NCI-H1092 treated with DMSO at 0.1 percent for 48 hours (cell line): ENCODE results near the gene CCDC150.
"Not testable (repeated sequence)": the region's sequence is repeated elsewhere in the genome, so short reads cannot be mapped to it uniquely, and the experiment has no call there.

Experiments
- DNase-seq: peaks from one replicate; lab custom pipeline; 2025; lab: John Stamatoyannopoulos, UW

CCDC150 gene

DNA sequence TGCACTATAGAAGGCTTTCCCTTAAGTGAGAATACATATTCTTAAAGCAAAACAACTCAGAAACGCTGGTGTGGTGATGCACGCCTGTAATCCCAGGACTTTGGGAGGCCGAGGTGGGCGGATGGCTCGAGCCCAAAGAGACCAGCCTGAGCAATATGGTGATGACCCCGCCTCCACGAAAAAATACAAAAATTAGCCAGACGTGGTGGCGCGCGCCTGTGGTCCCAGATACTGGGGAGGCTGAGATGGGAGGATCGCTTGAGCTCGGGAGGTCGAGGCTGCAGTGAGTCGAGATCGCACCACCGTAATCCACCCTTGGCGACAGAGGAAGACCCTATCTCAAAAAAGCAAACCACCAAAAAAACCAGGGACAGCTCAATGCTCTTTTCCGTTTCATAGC lies 750 bp upstream of the CCDC150 start:
- no peak for DNase-seq

GRCh38 chr2:196640031-196640548 lies 575 bp downstream of the CCDC150 start:
- no peak for DNase-seq

DNA sequence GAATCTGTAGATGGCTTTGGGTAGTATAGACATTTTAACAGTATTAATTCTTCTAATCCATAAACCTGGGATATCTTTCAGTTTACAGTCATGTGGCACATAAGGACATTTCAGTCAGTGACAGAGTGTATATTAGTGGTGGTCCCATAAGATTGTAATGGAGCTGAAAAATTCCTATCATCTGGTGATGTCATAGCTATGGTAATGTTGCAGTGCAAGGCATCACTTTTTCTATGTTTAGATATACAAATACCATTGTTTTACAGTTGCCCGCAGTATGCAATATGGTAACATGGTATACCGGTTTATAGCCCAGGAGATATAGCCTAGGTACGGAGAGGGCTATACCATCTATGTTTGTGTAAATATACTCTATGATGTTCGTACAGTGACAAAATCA lies 9.7 kb downstream of the CCDC150 start:
- no peak for DNase-seq

DNA sequence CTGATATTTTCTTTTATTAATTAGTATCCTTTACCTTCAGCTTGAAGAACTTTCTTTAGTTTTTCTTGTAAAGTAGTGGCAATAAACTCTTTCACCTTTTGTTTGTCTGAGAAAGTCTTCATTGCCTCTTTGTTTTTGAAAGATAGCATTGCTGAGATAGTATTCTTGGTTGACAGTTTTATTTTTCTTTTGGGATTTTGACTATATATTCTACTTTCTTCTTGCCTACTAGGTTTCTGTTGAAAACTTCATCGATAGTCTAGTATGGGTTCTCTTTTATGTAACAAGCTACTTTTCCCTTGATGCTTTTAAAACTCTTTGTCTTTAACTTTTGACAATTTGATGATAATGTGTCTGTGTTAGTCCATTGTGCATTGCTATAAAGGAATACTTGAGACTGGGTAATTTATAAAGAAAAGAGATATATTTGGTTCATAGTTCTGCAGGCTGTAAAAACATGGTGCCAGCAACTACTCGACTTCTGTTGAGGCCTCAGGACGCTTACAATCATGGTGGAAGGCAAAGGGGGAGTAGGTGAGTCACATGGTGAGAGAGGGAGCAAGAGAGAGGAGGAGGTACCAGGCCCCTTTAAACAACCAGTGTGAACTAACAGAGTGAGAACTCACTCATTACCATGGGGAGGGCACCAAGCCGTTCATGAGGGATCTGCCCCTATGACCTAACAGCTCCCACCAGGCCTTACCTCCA lies 12.0 kb downstream of the CCDC150 start:
- no peak for DNase-seq

DNA sequence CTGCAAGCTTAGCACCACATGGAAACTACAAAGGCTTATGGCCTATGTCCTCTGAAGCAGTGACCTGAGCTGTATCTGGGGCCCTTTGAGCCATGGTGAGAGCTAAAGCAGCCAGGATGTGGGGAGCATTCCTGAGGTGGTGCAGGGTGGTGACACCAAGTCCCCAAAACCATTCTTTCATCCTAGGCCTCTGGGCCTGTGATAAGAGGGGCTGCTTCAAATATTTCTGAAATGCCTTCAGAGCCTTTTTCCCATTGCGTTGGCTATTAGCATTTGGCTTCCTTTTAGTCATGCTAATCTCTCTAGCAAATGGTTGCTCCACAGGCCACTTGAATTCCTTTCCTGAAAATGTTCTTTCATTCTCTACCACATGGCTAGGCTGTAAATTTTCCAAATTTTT lies 13.4 kb downstream of the CCDC150 start:
- no peak for DNase-seq

GRCh38 chr2:196653843-196654242 lies 14.3 kb downstream of the CCDC150 start:
- DNase-seq, result no peak

DNA sequence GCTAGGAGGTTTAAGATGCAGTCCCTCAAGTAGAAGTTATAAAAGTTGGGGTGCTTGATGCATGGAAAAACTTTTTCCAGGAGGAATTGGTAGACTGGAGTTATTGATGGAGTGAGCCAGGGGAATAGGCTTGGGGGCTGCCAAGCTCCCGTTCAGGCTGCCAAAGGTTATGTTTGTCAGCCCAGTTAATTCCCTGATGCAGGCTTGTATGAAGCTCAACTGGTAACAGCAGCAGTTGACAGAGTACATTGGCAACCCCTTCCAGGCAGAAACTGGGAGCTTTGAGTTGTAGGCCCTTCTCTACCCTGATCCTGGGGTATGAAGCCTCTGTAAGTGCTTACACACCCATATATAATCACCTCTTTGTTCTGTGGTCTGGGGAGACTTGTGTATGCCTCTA lies 16.2 kb downstream of the CCDC150 start:
- no peak for DNase-seq

- DNase-seq, result no peak
Observed at GRCh38 chr2:196657333-196657732, 17.8 kb downstream of the CCDC150 start.

DNA sequence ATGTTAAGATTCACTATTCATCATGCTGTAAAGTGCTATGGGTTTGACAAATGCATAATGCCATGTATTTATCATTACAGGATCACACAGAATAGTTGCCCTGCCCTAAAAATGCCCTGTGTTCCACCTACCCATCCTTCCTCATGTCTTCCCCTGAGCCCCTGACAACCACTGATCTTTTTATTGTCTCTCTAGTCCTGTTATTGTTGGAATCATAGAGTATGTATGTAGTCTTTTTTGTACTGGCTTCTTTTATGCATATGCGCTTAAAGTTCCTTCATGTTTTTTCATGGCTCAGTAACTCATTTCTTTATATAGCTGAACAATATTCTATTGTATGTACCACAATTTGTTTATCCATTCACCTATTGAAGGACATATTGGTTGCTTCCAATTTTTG lies 20.3 kb downstream of the CCDC150 start:
- DNase-seq, result no peak

- DNase-seq, result no peak
Observed at GRCh38 chr2:196660244-196660643, 20.7 kb downstream of the CCDC150 start.

GRCh38 chr2:196670342-196670741 lies 30.8 kb downstream of the CCDC150 start:
- no peak for DNase-seq

DNA sequence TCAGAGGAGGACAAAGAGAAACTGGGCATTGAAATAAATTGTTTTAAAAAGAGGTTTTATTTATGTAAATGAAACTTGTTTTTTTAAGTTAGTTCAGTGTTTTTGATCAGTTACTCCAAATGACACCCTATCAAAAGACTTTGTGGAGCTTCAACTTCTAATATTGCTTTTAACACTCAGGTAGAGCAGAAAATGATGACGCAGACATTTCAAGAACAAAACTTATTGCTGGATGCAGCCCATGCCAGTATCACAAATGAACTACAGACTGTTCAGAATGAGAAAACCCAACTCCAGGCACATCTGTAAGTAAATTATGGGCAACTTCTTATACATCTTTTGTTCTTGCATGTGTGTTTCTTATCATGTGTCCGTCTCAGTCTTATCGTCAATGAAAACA lies 36.4 kb downstream of the CCDC150 start:
- DNase-seq, result no peak

DNA sequence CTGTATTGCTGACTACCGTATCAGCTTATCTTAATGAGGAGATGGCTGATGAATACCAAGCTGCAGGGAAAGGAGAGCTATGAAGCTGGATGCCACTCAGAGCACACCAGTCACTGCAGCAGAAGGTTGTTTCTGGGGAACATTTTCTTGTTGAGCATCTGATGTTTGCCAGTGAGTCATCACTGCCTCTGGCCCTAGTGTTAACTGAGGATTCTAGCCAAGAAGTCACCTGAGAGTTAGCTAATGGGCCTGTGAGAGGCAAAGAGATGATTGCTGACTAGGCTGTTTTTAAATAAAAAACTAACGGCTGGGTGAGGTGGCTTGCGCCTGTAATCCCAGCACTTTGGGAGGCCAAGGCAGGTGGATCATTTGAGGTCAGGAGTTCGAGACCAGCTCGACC lies 37.9 kb downstream of the CCDC150 start:
- DNase-seq, result no peak

DNA sequence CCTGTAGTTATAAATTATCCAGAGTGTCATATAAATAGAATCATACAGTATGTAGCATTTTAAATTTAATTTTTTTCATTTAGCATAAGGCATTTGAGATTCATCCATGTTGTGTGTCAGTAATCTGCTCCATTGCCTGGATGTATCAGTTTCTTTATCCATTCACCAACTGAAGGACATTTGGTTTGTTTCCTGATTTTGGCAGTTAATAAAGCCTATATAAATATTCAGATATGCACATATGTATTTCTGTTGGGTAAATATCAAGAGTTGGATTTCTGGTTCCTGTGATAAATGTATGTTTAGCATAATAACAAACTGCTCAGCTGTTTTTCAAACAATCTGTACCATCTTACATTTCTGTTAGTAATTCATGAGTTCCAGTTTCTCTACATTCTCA lies 39.9 kb downstream of the CCDC150 start:
- no peak for DNase-seq

DNA sequence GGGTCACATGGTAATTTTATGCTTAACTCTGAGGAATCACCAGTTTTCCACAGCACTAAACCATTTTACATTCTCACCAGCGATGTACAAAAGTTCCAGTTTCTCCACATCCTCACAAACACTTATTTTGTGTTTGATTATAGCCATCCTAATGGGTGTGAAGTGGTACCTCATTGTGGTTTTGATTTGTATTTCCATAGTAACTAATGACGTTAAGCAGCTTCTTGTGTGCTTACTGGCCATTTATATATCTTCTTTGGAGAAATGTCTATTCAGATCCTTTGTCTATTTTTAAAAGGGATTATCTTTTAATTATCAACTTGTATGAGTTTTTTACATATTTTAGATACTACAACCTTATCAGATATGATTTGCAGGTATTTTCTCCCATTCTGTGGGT lies 42.0 kb downstream of the CCDC150 start:
- DNase-seq, result no peak

- no peak for DNase-seq
Observed at GRCh38 chr2:196685792-196686191, 46.3 kb downstream of the CCDC150 start.

GRCh38 chr2:196686737-196687136 lies 47.2 kb downstream of the CCDC150 start:
- not testable (repeated sequence) for DNase-seq

- no peak for DNase-seq
Observed at GRCh38 chr2:196696423-196697079, 57.0 kb downstream of the CCDC150 start.

DNA sequence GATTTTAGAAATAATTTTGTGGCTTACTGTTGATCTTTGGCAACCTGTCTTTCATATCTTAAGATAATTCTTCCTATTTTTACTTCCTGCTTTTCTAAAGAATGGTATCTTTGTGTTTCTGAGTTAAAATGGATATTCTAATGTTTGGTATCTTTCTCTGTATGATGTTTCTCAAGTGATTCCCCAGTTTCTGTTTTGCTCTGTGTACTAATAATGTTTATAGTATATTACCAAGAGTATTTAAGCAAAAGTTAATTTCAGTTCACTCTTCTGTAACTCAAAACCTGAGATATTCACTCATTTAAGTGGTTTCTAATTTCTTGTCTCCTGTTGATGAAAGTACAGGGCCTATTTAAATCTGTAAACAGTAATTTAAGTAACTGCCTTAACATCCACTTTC lies 58.3 kb downstream of the CCDC150 start:
- no peak for DNase-seq

GRCh38 chr2:196702641-196703040 lies 63.1 kb downstream of the CCDC150 start:
- DNase-seq, result no peak

GRCh38 chr2:196703695-196704094 lies 64.2 kb downstream of the CCDC150 start:
- no peak for DNase-seq

DNA sequence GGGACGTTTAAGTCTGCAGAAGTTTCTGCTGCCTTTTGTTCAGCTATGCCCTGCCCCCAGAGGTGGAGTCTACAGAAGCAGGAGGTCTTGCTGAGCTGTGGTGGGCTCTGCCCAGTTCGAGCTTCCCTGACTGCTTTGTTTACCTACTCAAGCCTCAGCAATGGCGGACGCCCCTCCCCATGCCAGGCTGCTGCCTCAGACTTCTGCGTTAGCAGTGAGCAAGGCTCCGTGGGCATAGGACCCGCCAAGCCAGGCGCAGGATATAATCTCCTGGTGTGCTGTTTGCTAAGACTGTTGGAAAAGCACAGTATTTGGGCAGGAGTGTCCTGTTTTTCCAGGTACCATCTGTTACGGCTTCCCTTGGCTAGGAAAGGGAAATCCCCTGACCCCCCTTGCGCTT lies 70.5 kb downstream of the CCDC150 start:
- not testable (repeated sequence) for DNase-seq

DNA sequence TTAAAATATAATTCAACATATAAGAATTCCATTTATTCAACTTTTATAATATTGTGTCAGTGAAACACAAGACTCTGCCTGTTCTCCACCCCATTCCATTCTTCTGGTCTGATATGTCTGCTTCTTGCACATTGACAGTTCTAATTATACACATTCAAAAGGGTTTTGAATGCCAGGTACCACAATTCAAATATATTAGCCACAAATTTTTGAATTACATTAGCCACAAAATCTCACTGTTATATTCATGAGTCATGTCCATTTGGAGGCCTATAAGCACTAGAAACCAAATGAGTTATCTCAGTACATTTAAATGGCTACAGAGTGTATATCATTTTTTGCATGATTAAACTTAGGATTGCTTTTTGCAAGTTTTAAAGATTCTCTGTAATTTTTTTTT lies 72.1 kb downstream of the CCDC150 start:
- DNase-seq, result no peak

DNA sequence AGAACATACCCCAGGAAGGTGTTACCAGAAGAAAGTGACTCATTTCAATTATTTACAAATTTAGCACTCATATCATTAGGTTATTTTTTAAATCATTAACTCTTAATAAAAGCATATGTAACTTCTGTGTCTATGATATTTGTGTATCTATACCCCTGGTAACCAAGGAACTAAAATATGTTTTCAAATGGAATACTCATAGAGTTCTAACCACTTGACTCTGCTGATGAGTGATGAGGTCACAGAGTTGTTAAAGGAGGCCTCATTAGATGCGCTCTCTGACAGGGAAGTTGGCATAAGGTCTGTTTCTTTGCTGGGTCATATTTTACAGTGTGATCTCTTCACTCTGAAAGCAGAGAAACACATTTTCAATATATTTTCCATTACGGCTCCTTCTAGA lies 73.4 kb downstream of the CCDC150 start:
- no peak for DNase-seq
